ENCODE measurements around the gene DCD.
A peak's percentile ranks its signal among the peaks of the same experiment; 100 is the strongest.

Gene DCD

GRCh38 chr12:54605138-54605970 is 42.8 kb downstream of the DCD start:
- DNase-seq, result no peak

GRCh38 chr12:54604436-54604835 is 43.7 kb downstream of the DCD start:
- no peak for DNase-seq

GRCh38 chr12:54603872-54604271 is 44.3 kb downstream of the DCD start:
- DNase-seq, result no peak

GRCh38 chr12:54603173-54603814 is 44.9 kb downstream of the DCD start:
- peak; percentile 51 for DNase-seq

GRCh38 chr12:54602661-54603060 is 45.5 kb downstream of the DCD start:
- DNase-seq, result no peak

- DNase-seq, result no peak
Observed at GRCh38 chr12:54601841-54602240, 46.3 kb downstream of the DCD start.

- no peak for DNase-seq
Observed at GRCh38 chr12:54598970-54599369, 49.2 kb downstream of the DCD start.

GRCh38 chr12:54596526-54596946 is 51.6 kb downstream of the DCD start:
- peak; percentile 50 for DNase-seq

GRCh38 chr12:54595471-54595870 is 52.7 kb downstream of the DCD start:
- DNase-seq, result no peak
